Measurements from ENCODE around the gene DHRSX. TPM values are rescaled to one million over a fixed set of nuclear protein-coding genes. Genes with fewer than 3 reads are reported as not detected.

Gene DHRSX, protein sequence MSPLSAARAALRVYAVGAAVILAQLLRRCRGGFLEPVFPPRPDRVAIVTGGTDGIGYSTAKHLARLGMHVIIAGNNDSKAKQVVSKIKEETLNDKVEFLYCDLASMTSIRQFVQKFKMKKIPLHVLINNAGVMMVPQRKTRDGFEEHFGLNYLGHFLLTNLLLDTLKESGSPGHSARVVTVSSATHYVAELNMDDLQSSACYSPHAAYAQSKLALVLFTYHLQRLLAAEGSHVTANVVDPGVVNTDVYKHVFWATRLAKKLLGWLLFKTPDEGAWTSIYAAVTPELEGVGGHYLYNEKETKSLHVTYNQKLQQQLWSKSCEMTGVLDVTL
- 18.7 and 27.5 TPM in 2 replicates for total RNA-seq

DNA sequence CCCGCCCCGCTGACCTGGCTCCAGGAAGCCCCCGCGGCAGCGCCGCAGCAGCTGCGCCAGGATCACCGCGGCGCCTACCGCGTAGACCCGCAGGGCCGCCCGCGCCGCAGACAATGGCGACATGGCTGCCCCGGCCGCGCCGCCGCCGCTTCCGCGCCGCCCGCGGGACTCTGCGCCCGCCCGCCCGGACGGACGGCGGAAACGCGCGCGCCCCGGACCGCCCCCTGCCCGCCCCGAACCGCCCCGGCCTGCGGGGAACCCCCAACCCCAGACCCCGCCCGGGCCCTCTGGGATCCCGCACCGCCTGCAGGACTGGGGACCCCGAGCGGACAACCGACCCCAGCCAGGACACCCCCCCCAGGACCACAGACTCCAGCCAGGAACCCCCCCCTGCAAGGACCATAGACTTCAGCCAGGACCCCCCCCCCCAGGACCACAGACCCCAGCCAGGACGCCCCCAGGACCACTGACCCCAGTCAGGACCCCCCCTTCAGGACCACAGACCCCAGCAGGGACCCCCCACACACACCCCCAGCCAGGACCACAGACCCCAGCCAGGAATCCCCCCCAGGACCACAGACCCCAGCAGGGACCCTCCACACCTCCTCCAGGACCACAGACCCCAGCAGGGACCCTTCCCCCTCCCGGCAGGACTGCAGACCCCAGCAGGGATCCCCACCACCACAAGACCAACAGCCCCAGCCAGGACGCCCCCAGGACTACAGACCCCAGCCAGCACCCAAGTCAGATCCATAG, at the start of gene DHRSX, which contains the start of gene ZBED1:
Gene DHRSX (minus strand): TSS at position 174 of the 756 bp plus-strand sequence. CDS start 51 bp downstream, at position 123.
Gene ZBED1 (minus strand): TSS at position 174 of the 756 bp plus-strand sequence. CDS start 10,257 bp downstream, outside the sequence.

Other genes starting within 250 kb of the DHRSX start
- gene ZBED1, start within 50 bp of the DHRSX start, total RNA-seq: 29.5 and 29.9 TPM in 2 replicates
- 494 and 509 TPM in 2 replicates for gene CD99, start 190.3 kb upstream of the DHRSX start, total RNA-seq

Data from cardiac ventricle fibroblast (primary cell).